ENCODE results near the gene DPH7.
"Not testable (repeated sequence)": the region's sequence is repeated elsewhere in the genome, so short reads cannot be mapped to it uniquely, and the experiment has no call there.

DPH7 gene

DNA sequence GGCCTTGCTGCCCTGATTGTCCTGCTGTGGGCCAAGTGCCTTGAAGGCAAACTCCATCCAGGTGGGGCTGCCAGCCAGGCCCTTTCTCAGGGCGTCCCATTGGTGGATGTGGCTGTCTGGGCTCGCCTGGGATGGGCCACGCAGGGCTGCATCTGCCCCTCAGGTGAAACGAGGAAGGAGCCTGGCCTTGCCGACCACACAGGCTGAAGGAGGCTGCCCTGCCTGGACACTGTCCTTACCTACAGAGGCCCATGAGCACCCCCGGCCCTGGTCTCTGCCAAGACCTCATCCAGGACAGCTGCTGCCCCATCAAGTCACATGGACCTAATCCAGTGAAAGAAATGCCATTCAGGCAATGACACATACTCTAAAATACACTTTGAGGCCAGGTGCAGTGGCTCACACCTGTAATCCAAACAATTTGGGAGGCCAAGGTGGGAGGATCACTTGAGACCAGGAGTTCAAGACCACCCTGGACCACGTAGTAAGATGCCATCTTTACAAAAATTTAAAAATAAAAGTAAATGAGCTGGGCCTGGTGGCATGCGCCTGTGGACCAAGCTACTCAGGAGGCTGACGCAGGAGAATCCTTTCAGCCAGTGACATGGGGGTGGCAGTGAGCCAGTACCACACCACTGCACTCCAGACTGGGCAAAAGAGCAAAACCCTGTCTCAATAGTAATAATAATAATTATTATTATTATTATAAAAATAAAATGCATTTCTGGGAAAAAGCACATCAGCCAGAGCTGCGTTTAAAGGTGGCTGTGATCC lies 62.4 kb downstream of the DPH7 start:
- H3K4me3 ChIP-seq (ENCODE audit: low read depth, low read length) = no peak overlapping the region
- DNase-seq = no peak
- no peaks in the 10 kb centered on the region for H3K27me3 ChIP-seq
- TF ChIP-seq, protein P1, sequence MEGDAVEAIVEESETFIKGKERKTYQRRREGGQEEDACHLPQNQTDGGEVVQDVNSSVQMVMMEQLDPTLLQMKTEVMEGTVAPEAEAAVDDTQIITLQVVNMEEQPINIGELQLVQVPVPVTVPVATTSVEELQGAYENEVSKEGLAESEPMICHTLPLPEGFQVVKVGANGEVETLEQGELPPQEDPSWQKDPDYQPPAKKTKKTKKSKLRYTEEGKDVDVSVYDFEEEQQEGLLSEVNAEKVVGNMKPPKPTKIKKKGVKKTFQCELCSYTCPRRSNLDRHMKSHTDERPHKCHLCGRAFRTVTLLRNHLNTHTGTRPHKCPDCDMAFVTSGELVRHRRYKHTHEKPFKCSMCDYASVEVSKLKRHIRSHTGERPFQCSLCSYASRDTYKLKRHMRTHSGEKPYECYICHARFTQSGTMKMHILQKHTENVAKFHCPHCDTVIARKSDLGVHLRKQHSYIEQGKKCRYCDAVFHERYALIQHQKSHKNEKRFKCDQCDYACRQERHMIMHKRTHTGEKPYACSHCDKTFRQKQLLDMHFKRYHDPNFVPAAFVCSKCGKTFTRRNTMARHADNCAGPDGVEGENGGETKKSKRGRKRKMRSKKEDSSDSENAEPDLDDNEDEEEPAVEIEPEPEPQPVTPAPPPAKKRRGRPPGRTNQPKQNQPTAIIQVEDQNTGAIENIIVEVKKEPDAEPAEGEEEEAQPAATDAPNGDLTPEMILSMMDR (IDR thresholded peaks at IDR 0.05; ENCODE audit: low read depth, low read length) = no peak
- H3K36me3 ChIP-seq = no peaks in the 10 kb centered on the region
- H3K4me1 ChIP-seq = no peaks in the 10 kb centered on the region
- H3K9me3 ChIP-seq = no peaks in the 10 kb centered on the region

- no peaks in the 10 kb centered on the region for H3K4me1 ChIP-seq
- no peaks in the 10 kb centered on the region for H3K9me3 ChIP-seq
- H3K36me3 ChIP-seq = no peaks in the 10 kb centered on the region
- no peak overlapping the region for H3K4me3 ChIP-seq (ENCODE audit: low read depth, low read length)
- TF ChIP-seq, protein P1 (IDR thresholded peaks at IDR 0.05; ENCODE audit: low read depth, low read length) = no peak
- no peak for DNase-seq
- no peaks in the 10 kb centered on the region for H3K27me3 ChIP-seq
Observed at GRCh38 chr9:137515338-137515724, 63.4 kb downstream of the DPH7 start.

DNA sequence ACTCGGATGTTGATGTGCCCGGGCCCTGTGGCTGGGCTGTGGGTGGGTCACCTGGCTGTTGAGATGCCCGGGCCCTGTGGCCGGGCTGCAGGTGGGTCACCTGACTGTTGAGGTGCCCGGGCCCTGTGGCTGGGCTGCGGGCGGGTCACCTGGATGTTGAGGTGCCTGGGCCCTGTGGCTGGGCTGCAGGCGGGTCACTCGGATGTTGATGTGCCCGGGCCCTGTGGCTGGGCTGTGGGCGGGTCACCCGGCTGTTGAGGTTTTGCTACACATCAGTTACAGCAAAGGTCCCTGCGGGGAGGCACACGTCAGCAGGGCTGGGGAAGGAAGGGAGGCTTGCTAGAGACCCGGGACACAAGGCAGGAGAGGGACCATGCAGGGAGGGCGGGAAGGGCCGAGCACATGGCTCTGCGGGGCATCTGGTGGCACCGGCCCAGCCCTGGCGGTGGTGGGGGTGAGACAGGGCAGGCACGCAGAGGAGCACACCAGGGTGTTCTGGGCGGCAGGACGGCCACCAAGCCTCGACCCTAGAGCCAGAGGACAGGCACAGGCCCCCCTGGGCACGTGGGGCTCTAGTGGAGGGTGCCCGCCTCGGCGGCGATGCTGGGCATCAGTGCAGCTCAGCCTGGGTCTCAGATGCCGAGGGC lies 63.9 kb downstream of the DPH7 start:
- no peaks in the 10 kb centered on the region for H3K4me1 ChIP-seq
- DNase-seq = no peak
- no peaks in the 10 kb centered on the region for H3K9me3 ChIP-seq
- TF ChIP-seq, protein P1 (IDR thresholded peaks at IDR 0.05; ENCODE audit: low read depth, low read length) = no peak
- no peak overlapping the region for H3K4me3 ChIP-seq (ENCODE audit: low read depth, low read length)
- no peaks in the 10 kb centered on the region for H3K27me3 ChIP-seq
- H3K36me3 ChIP-seq = no peaks in the 10 kb centered on the region

- not testable (repeated sequence) for H3K9me3 ChIP-seq; H3K27me3 ChIP-seq; DNase-seq; H3K4me3 ChIP-seq (ENCODE audit: low read depth, low read length); H3K4me1 ChIP-seq; H3K36me3 ChIP-seq
Observed at GRCh38 chr9:137513801-137514570, 64.7 kb downstream of the DPH7 start.

DNA sequence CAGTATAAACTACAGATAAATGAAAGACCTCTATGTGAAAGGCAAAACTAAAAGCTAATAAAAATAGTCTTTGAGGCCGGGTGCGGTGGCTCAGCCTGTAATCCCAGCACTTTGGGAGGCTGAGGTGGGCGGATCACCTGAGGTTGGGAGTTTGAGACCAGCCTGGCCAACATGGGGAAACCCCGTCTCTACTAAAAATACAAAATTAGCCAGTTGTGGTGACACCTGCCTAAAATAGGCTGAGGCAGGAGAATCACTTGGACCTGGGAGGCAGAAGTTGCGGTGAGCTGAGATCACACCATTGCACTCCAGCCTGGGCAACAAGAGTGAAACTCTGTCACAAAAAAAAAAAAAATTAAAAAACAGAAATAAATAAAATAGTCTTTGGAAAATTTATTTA lies 65.6 kb downstream of the DPH7 start:
- not testable (repeated sequence) for H3K9me3 ChIP-seq; H3K36me3 ChIP-seq; DNase-seq; H3K4me1 ChIP-seq; H3K27me3 ChIP-seq; H3K4me3 ChIP-seq (ENCODE audit: low read depth, low read length)

GRCh38 chr9:137511758-137512463 lies 66.8 kb downstream of the DPH7 start:
- no peak for DNase-seq
- no peak overlapping the region for H3K4me3 ChIP-seq (ENCODE audit: low read depth, low read length)
- no peaks in the 10 kb centered on the region for H3K9me3 ChIP-seq
- no peaks in the 10 kb centered on the region for H3K36me3 ChIP-seq
- TF ChIP-seq, protein P1 (IDR thresholded peaks at IDR 0.05; ENCODE audit: low read depth, low read length) = no peak
- no peaks in the 10 kb centered on the region for H3K4me1 ChIP-seq
- H3K27me3 ChIP-seq = no peaks in the 10 kb centered on the region

DNA sequence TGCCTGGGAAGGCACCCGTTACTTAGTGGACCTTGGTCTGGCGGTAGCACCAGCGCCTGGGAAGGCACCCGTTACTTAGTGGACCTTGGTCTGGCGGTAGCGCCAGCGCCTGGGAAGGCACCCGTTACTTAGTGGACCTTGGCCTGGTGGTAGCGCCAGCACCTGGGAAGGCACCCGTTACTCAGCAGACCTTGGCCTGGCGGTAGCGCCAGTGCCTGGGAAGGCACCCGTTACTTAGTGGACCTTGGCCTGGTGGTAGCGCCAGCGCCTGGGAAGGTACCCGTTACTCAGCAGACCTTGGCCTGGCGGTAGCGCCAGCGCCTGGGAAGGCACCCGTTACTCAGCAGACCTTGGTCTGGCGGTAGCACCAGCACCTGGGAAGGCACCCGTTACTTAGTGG lies 67.6 kb downstream of the DPH7 start:
- not testable (repeated sequence) for H3K9me3 ChIP-seq; H3K4me1 ChIP-seq; H3K27me3 ChIP-seq; H3K4me3 ChIP-seq (ENCODE audit: low read depth, low read length); H3K36me3 ChIP-seq; DNase-seq

Data from BE2C (cell line).